Activated B cell treated with CpG ODN at 0.5 μM for 24 hours (primary cell): ENCODE data around the gene GANAB. TPM values are rescaled to one million over a fixed set of nuclear protein-coding genes. Genes with fewer than 3 reads are reported as not detected.

Experiments
- ATAC-seq: fragments of 200-7000 bp; cut with Tn5 transposase; one replicate; pipeline ENCODE4 v1.10.0; 2021; ENCODE audit warnings: low read depth, mild to moderate bottlenecking, moderate library complexity
- CTCF ChIA-PET: fragments of 350-600 bp; sonication (Branson Sonifier 250); formaldehyde crosslinking; loops from one replicate; lab custom pipeline; 2021; ENCODE audit warnings: antibody characterized with exemption; lab: Charles Lee
- POLR2A ChIA-PET: fragments of 350-600 bp; sonication (Branson Sonifier 250); formaldehyde crosslinking; loops from one replicate; lab custom pipeline; 2021; ENCODE audit warnings: antibody characterized with exemption; lab: Charles Lee
- DNase-seq: peaks from one replicate; pipeline ENCODE4 v3.0.0; 2022
- H3K27ac Mint-ChIP-seq: one replicate; pipeline ENCODE4 v1.8.0; 2020; ENCODE audit warnings: mixed read lengths
- H3K27me3 Mint-ChIP-seq: one replicate; pipeline ENCODE4 v1.8.0; 2021; ENCODE audit warnings: mixed read lengths
- H3K36me3 Mint-ChIP-seq: one replicate; pipeline ENCODE4 v1.8.0; 2021; ENCODE audit warnings: low read depth, mixed read lengths
- H3K4me1 Mint-ChIP-seq: one replicate; pipeline ENCODE4 v1.8.0; 2021; ENCODE audit warnings: mixed read lengths
- H3K4me3 Mint-ChIP-seq: one replicate; pipeline ENCODE4 v1.8.0; 2020; ENCODE audit warnings: mild to moderate bottlenecking, mixed read lengths
- H3K9me3 Mint-ChIP-seq: one replicate; pipeline ENCODE4 v1.8.0; 2020; ENCODE audit warnings: mixed read lengths
- intact Hi-C: fragments of 100-400 bp; cut with micrococcal nuclease; formaldehyde crosslinking; loops from one replicate; pipeline ENCODE4 v1.15.1; 2024
- total RNA-seq: library from RNA; stranded (reverse); gene quantifications from 2 replicates; pipeline ENCODE4 v1.2.3, GENCODE V29; 2022
- TF ChIP-seq, protein P1 (sequence below): fragments of 200-600 bp; IDR thresholded peaks from one replicate; pipeline ENCODE4 v1.8.0; 2022; ENCODE audit warnings: antibody characterized with exemption, mild to moderate bottlenecking

The GANAB gene
- total RNA-seq, 1 donor from 2014 or later = 187 TPM

DNA sequence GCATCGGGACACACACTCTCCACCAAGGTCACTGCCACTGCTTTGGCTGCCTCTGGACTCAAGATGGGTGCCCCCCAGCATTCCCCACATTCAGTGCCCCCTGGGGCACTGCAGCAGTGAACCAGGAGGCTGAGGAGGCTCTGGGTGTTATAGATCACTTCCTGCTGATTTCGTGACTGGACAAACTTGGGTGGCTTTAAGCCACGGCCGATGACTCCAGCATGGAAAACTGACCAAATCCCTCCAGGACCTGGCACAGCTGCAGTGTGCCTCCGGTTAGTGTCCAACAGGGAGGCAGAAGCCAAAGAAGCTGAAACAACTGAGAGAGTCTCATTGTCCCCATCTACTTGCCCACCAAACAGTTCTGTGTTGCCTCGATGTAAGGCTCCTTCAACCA is 1.2 kb upstream of the GANAB start:
- TF ChIP-seq, protein P1, sequence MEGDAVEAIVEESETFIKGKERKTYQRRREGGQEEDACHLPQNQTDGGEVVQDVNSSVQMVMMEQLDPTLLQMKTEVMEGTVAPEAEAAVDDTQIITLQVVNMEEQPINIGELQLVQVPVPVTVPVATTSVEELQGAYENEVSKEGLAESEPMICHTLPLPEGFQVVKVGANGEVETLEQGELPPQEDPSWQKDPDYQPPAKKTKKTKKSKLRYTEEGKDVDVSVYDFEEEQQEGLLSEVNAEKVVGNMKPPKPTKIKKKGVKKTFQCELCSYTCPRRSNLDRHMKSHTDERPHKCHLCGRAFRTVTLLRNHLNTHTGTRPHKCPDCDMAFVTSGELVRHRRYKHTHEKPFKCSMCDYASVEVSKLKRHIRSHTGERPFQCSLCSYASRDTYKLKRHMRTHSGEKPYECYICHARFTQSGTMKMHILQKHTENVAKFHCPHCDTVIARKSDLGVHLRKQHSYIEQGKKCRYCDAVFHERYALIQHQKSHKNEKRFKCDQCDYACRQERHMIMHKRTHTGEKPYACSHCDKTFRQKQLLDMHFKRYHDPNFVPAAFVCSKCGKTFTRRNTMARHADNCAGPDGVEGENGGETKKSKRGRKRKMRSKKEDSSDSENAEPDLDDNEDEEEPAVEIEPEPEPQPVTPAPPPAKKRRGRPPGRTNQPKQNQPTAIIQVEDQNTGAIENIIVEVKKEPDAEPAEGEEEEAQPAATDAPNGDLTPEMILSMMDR = no peak
- Mint-ChIP-seq H3K4me1 (peaks cover 39% of the 10 kb centered on the region), H3K9me3 (no peaks in the 10 kb centered on the region), H3K36me3 (peaks cover 38% of the 10 kb centered on the region), H3K4me3 (no peak overlapping the region), H3K27me3 (no peaks in the 10 kb centered on the region), H3K27ac (no peak overlapping the region)
- POLR2A ChIA-PET = interaction anchor here (0.6 to 5.8 kb wide), 7 partner anchors 10 to 203 kb away, joined by 3 to 130 read pairs (median 9); partner anchors contain the start of genes C11orf98, CSKMT, LBHD1 and TUT1
- ATAC-seq (no peak), DNase-seq (no peak)
- CTCF ChIA-PET = no interaction called here
- intact Hi-C loops = loop anchor here (2.0 kb wide), 2 partner anchors 17 to 35 kb away; partner anchors contain the start of genes C11orf98, CSKMT, EML3 and ROM1

DNA sequence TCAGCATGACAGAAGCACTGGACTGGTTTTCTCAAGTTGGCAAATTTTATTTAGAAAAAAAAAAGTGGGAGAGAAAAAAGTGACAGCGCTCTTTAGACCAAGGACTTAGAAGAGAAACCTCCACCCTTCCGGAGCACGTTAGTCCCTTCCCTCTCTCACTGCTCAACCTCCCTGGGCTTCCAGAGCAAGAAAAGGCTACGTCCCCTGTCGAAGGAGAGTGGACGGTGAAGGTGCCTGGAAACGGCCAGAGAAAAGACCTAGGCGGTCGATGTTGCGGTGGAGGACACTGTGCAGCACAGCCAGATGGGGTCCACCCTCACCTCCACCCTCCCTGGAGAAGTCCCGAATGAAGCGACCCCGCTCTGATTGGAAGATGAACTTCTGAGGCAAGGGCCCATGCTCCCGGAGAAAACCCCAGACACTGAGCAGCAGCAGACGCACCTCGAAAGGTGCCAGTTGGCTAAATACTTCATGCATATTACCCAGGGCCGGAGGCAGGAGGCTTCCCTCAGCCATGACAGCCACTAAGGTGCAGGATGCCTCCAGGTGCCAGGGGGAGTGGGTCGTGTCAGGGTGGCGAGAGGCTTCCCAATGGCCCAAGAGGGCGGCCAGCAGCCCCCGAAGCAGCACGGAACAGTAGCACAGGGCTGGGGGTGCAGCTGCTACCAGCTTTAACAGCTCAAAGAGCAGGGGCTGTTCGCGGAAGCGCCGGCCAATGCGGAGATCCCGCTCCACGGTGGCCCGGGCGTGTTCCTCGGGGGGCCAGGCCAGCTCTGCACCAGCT is 604 bp upstream of the GANAB start:
- no peak for ATAC-seq
- TF ChIP-seq, protein P1 = no peak
- no peak for DNase-seq
- CTCF ChIA-PET = interaction anchor here (0.9 to 1.4 kb wide), 3 partner anchors 9 to 222 kb away, joined by 3 read pairs; no protein-coding TSS in a partner anchor
- intact Hi-C loops = loop anchor here (1.0 to 2.0 kb wide), 8 partner anchors 18 to 209 kb away; partner anchors contain the start of genes C11orf98, CSKMT, EML3 and HNRNPUL2
- peak overlapping the region; percentile 93 for H3K4me3 Mint-ChIP-seq
- peaks cover 34% of the 10 kb centered on the region for H3K4me1 Mint-ChIP-seq
- H3K27ac Mint-ChIP-seq = peak overlapping the region; percentile 86
- POLR2A ChIA-PET = interaction anchor here (0.5 to 5.8 kb wide), 32 partner anchors 10 to 1242 kb away, joined by 3 to 130 read pairs (median 6); partner anchors contain the start of genes AHNAK, B3GAT3, C11orf98 and CSKMT
- no peaks in the 10 kb centered on the region for H3K9me3 Mint-ChIP-seq
- H3K36me3 Mint-ChIP-seq = peaks cover 36% of the 10 kb centered on the region
- no peaks in the 10 kb centered on the region for H3K27me3 Mint-ChIP-seq

DNA sequence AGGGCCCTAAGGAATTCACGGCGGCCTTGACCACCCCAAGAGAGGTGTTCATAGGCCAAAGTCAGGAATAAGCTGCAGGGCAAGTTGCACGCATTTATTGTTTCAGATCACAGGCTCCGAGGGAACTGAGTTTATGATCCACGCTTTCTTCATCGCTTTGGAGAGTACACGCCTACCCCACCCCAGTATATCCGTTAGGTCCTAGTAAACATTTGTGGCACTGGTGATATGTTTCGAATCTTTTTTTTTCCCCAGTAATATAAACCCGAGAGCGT is 805 bp downstream of the GANAB start:
- no peaks in the 10 kb centered on the region for H3K9me3 Mint-ChIP-seq
- peak overlapping the region; percentile 86 for H3K27ac Mint-ChIP-seq
- DNase-seq (no peak), ATAC-seq (no peak)
- intact Hi-C loops = no loop called here
- ChIA-PET CTCF (interaction anchor here (1.4 kb wide), 1 partner anchor 221 kb away, joined by 3 read pairs; no protein-coding TSS in a partner anchor), POLR2A (interaction anchor here (0.7 to 5.8 kb wide), 17 partner anchors 9 to 236 kb away, joined by 3 to 130 read pairs (median 12); partner anchors contain the start of genes B3GAT3, BSCL2, C11orf98 and CSKMT)
- no peaks in the 10 kb centered on the region for H3K27me3 Mint-ChIP-seq
- H3K36me3 Mint-ChIP-seq = peaks cover 37% of the 10 kb centered on the region
- H3K4me3 Mint-ChIP-seq = peak overlapping the region; percentile 93
- peaks cover 36% of the 10 kb centered on the region for H3K4me1 Mint-ChIP-seq
- TF ChIP-seq, protein P1 = no peak

DNA sequence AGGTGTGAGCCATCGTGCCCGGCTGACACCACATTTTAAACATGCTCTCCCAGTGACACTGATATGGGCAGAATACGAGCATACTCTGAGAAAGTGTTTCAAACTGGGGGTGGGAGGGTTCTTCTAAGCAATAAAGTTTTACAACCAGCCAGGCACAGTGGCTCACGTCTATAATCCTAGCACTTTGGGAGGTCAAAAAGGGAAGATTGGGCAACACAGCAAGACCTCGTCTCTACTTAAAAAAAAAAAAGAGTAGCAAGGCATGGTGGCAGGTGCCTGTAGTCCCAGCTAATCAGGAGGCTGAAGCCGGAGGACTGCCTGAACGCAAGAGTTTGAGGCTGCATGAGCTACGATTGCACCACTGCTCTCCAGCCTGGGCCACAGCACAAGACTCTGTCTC is 2.2 kb downstream of the GANAB start:
- no peak for DNase-seq
- ChIA-PET CTCF (no interaction called here), POLR2A (interaction anchor here (0.6 to 5.8 kb wide), 11 partner anchors 9 to 188 kb away, joined by 3 to 130 read pairs (median 7); partner anchors contain the start of genes B3GAT3, C11orf98, CSKMT and INTS5)
- Mint-ChIP-seq H3K9me3 (no peaks in the 10 kb centered on the region), H3K27ac (peak overlapping the region; percentile 12), H3K36me3 (peaks cover 35% of the 10 kb centered on the region), H3K27me3 (no peaks in the 10 kb centered on the region), H3K4me3 (peak overlapping the region; percentile 32), H3K4me1 (peaks cover 36% of the 10 kb centered on the region)
- TF ChIP-seq, protein P1 = no peak
- intact Hi-C loops = no loop called here
- no peak for ATAC-seq

DNA sequence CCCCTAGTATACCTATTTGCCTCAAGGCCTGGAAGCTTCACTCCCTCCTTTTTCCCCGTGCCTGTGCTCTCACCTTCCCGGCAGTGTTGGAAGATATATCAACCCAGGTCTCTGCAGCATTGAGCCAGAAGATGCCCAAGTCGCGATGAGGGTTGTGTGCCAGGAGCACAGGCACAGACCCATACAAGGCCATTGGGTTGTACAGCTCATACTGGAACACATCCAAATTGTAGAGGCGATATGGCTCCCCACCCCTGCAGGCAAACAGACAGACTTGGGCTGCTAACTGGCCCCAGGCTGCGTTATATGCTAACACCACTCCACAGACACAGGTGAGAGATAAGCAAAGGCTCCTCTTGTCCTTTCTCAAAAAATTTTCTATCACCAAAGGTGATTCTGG is 13.9 kb downstream of the GANAB start:
- H3K27ac Mint-ChIP-seq = no peak overlapping the region
- CTCF ChIA-PET = no interaction called here
- intact Hi-C loops = no loop called here
- H3K9me3 Mint-ChIP-seq = no peaks in the 10 kb centered on the region
- H3K36me3 Mint-ChIP-seq = peaks cover 88% of the 10 kb centered on the region
- peaks cover 5% of the 10 kb centered on the region for H3K4me1 Mint-ChIP-seq
- DNase-seq (no peak), ATAC-seq (no peak)
- POLR2A ChIA-PET = no interaction called here
- H3K4me3 Mint-ChIP-seq = no peak overlapping the region
- no peaks in the 10 kb centered on the region for H3K27me3 Mint-ChIP-seq
- TF ChIP-seq, protein P1 = no peak
